ENCODE results near the gene SYT5.

DNA sequence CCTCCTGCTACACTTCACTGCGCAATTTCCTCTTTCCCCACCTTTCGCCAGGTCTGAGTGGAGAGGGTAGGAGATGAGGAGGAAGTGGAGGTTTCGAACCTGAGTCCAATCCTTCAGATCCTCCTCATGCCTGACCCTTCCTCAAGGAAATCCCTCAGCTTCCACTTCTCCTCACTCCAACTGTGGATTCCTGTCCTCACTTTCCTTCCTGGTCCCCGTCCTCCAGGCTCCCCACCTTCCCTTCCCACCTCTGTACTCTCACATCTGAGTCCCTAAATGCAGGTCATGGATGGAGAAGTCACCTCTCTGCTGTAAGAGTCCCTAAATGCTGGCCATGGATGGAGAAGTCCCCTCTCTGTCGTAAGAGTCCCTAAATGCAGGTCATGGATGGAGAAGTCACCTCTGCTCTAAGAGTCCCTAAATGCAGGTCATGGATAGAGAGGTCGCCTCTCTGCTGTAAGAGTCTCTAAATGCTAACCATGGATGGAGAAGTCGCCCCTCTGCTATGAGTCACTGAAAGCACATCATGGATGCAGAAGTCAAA lies 45.4 kb upstream of the SYT5 start:
- TF ChIP-seq, protein P1, sequence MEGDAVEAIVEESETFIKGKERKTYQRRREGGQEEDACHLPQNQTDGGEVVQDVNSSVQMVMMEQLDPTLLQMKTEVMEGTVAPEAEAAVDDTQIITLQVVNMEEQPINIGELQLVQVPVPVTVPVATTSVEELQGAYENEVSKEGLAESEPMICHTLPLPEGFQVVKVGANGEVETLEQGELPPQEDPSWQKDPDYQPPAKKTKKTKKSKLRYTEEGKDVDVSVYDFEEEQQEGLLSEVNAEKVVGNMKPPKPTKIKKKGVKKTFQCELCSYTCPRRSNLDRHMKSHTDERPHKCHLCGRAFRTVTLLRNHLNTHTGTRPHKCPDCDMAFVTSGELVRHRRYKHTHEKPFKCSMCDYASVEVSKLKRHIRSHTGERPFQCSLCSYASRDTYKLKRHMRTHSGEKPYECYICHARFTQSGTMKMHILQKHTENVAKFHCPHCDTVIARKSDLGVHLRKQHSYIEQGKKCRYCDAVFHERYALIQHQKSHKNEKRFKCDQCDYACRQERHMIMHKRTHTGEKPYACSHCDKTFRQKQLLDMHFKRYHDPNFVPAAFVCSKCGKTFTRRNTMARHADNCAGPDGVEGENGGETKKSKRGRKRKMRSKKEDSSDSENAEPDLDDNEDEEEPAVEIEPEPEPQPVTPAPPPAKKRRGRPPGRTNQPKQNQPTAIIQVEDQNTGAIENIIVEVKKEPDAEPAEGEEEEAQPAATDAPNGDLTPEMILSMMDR (IDR thresholded peaks at IDR 0.05; ENCODE audit: low read depth, low read length, poor library complexity, severe bottlenecking) = no peak
- TF ChIP-seq EZH2phosphoT487 (IDR thresholded peaks at IDR 0.05; ENCODE audit: borderline replicate concordance, low read length) = no peak
